ENCODE data around the gene FAM219B. TPM values are rescaled to one million over a fixed set of nuclear protein-coding genes. Genes with fewer than 3 reads are reported as not detected.
A peak's percentile ranks its signal among the peaks of the same experiment; 100 is the strongest.

Gene FAM219B
- total and polyA plus RNA-seq, 2 of the 4 experiments (the other 2 are of a cell fraction), result 24.9 to 48.7 TPM

- Histone ChIP-seq H3K9me1 (ENCODE audit: insufficient read depth, low read length) (peaks cover 31% of the 10 kb centered on the region), H3K36me3 (ENCODE audit: control insufficient read depth, insufficient read depth, low read length) (peaks cover 2% of the 10 kb centered on the region), H3K56ac (ENCODE audit: extremely low read depth, insufficient read depth, low read length) (no peak overlapping the region), H4K20me1 (ENCODE audit: insufficient read depth, low read length) (peaks cover 72% of the 10 kb centered on the region), H3K4me3 (ENCODE audit: insufficient read depth, low read depth, low read length) (no peak overlapping the region), H2BK120ac (ENCODE audit: low read depth, low read length) (no peak overlapping the region), H3K9me3 (ENCODE audit: control insufficient read depth, insufficient read depth, low read length) (no peaks in the 10 kb centered on the region), H3K4me2 (ENCODE audit: low read depth, low read length) (no peak overlapping the region), H4K91ac (ENCODE audit: insufficient read depth, low read depth, low read length) (no peak overlapping the region), H4K8ac (ENCODE audit: low read depth in 2 of 2, low read length in 2 of 2) (no peak overlapping the region), H3K27me3 (ENCODE audit: control insufficient read depth, insufficient read depth, low read length) (no peaks in the 10 kb centered on the region), H2AK9ac (replicated peaks; ENCODE audit: low read depth, low read length, poor library complexity) (no peak overlapping the region), H3K23ac (ENCODE audit: low read depth, low read length) (peak overlapping the region; percentile 24; the same call in 1 of the 2 replicates), H3K4ac (ENCODE audit: low read depth, low read length) (no peak overlapping the region), H2AFZ (replicated peaks; ENCODE audit: low read length, poor library complexity) (no peak overlapping the region), H3K18ac (ENCODE audit: low read depth, low read length) (no peak overlapping the region), H3K14ac (replicated peaks; ENCODE audit: low read depth, low read length) (no peak overlapping the region), H3K4me1 (ENCODE audit: control insufficient read depth, insufficient read depth, low read length) (peaks cover 7% of the 10 kb centered on the region), H3K79me1 (ENCODE audit: low read depth in 1 of 2, low read length in 2 of 2) (peaks cover 13 to 76% of the 10 kb centered on the region in 2 experiments), H3K9ac (ENCODE audit: low read depth, low read length) (no peak overlapping the region), H4K5ac (ENCODE audit: low read depth, low read length) (no peak overlapping the region), H2BK15ac (ENCODE audit: low read depth, low read length) (no peak overlapping the region), H2BK20ac (ENCODE audit: low read depth, low read length) (no peak overlapping the region), H2BK5ac (ENCODE audit: low read depth, low read length, poor library complexity, severe bottlenecking) (no peak overlapping the region), H3K27ac (ENCODE audit: insufficient read depth, low read length) (no peak overlapping the region), H2AK5ac (ENCODE audit: low read depth, low read length) (no peak overlapping the region)
- intact Hi-C loops (cut with micrococcal nuclease), result no loop called here
- DNase-seq, result no peak
- ChIA-PET CTCF (no interaction called here), POLR2A (ENCODE audit: unreplicated experiment) (no interaction called here)
- TF ChIP-seq CEBPB (IDR thresholded peaks at IDR 0.05; ENCODE audit: low read depth, low read length) (no peak), BHLHE40 (IDR thresholded peaks at IDR 0.05; ENCODE audit: low read depth, low read length) (no peak), CHD1 (IDR thresholded peaks at IDR 0.05; ENCODE audit: low read depth, low read length) (no peak), RFX5 (IDR thresholded peaks at IDR 0.05; ENCODE audit: low read depth, low read length) (no peak), MAFK (IDR thresholded peaks at IDR 0.05; ENCODE audit: low read depth, low read length) (no peak), NFE2L2 (IDR thresholded peaks at IDR 0.05; ENCODE audit: low read depth, low read length) (no peak), FOS (IDR thresholded peaks at IDR 0.05; ENCODE audit: low read depth, low read length) (no peak), MAZ (IDR thresholded peaks at IDR 0.05; ENCODE audit: borderline replicate concordance, low read depth, low read length) (no peak), SMC3 (IDR thresholded peaks at IDR 0.05; ENCODE audit: low read depth, low read length) (no peak), ELK1 (IDR thresholded peaks at IDR 0.05; ENCODE audit: borderline replicate concordance, low read depth, low read length) (no peak), RAD21 (IDR thresholded peaks at IDR 0.05; ENCODE audit: low read length) (no peak), MXI1 (IDR thresholded peaks at IDR 0.05; ENCODE audit: borderline replicate concordance, low read depth, low read length) (no peak), RCOR1 (IDR thresholded peaks at IDR 0.05; ENCODE audit: insufficient replicate concordance, low read length) (no peak), POLR2A (IDR thresholded peaks at IDR 0.05; ENCODE audit: low read depth, low read length) (no peak), CTCF (conservative IDR thresholded peaks at IDR 0.05; ENCODE audit: low read depth, low read length) (no peak)
- TF ChIP-seq, protein P1, sequence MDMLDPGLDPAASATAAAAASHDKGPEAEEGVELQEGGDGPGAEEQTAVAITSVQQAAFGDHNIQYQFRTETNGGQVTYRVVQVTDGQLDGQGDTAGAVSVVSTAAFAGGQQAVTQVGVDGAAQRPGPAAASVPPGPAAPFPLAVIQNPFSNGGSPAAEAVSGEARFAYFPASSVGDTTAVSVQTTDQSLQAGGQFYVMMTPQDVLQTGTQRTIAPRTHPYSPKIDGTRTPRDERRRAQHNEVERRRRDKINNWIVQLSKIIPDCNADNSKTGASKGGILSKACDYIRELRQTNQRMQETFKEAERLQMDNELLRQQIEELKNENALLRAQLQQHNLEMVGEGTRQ (IDR thresholded peaks at IDR 0.05; ENCODE audit: low read depth, low read length), result no peak
- WGBS, 2 experiments (ENCODE audit: extremely low coverage in 2 of 2, insufficient read length in 1 of 2), result 84% methylated on average over 5 of the region's 6 CpGs; no CpG with 5 or more reads in 1 of the 2 experiments
- no TSS peak for BruUV-seq (replicated peaks)
- in situ Hi-C loops (cut with MboI; ENCODE audit: low sequenced_read_pairs), result no loop called here
- dilution Hi-C loops (cut with HindIII; ENCODE audit: low sequenced_read_pairs, unreplicated experiment), result no loop called here
- ATAC-seq (ENCODE audit: low read depth), result no peak
Measured at GRCh38 chr15:74864296-74864695, 42.4 kb downstream of the FAM219B start.
